ENCODE measurements around the gene ARRDC1. TPM values are rescaled to one million over a fixed set of nuclear protein-coding genes. Genes with fewer than 3 reads are reported as not detected.
"Not testable (repeated sequence)": the region's sequence is repeated elsewhere in the genome, so short reads cannot be mapped to it uniquely, and the experiment has no call there.

The ARRDC1 gene
- total RNA-seq, 1 donor from 2014 or later, result 28.7 TPM

- no peaks in the 10 kb centered on the region for H3K9me3 Mint-ChIP-seq (ENCODE audit: unreplicated experiment)
- peaks cover 12% of the 10 kb centered on the region for H3K36me3 Mint-ChIP-seq (ENCODE audit: unreplicated experiment)
- peak within 1 kb of the TSS; percentile 98 for H3K4me3 Mint-ChIP-seq (ENCODE audit: unreplicated experiment)
- peaks cover 11% of the 10 kb centered on the region for H3K4me1 Mint-ChIP-seq (ENCODE audit: unreplicated experiment)
- no peaks in the 10 kb centered on the region for H3K27me3 Mint-ChIP-seq (ENCODE audit: unreplicated experiment)
- peak within 1 kb of the TSS; percentile 94 for H3K27ac Mint-ChIP-seq (ENCODE audit: unreplicated experiment)
- peak; percentile 97 for DNase-seq (ENCODE audit: extremely low spot score, unreplicated experiment)
- TF ChIP-seq CTCF (IDR thresholded peaks at IDR 0.05), result no peak
Observed at GRCh38 chr9:137590469-137591383, 14.8 kb upstream of the ARRDC1 start, which contains the start of gene ZMYND19. Gene ZMYND19, minus strand, starts transcription at chr9:137590512. Its CDS starts 249 bp downstream, at chr9:137590263.

DNA sequence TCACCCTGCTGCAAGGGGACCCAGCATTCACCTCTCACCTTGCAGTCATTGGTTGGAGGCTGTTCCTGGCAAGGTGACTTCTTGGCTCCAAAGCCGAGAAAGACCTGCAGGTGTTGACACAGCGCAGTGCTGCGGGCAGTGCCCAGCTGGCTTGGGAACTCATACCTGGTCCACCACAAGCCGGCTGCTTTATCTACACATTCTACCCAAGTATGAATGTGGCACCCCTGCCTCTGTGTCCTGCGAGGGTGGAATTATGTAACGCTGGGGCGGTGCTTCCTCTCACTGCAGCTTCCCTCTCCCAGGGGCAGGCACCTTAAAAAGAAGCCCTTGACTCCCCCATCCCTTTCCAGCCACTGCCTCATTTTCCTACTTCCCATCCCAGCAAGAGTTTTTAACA is 12.7 kb upstream of the ARRDC1 start:
- no peaks in the 10 kb centered on the region for H3K27me3 Mint-ChIP-seq (ENCODE audit: unreplicated experiment)
- H3K4me3 Mint-ChIP-seq (ENCODE audit: unreplicated experiment), result peak overlapping the region; percentile 29
- TF ChIP-seq CTCF (IDR thresholded peaks at IDR 0.05), result no peak
- no peak for DNase-seq (ENCODE audit: extremely low spot score, unreplicated experiment)
- H3K27ac Mint-ChIP-seq (ENCODE audit: unreplicated experiment), result no peak overlapping the region
- H3K4me1 Mint-ChIP-seq (ENCODE audit: unreplicated experiment), result peaks cover 11% of the 10 kb centered on the region
- H3K9me3 Mint-ChIP-seq (ENCODE audit: unreplicated experiment), result no peaks in the 10 kb centered on the region
- peaks cover 4% of the 10 kb centered on the region for H3K36me3 Mint-ChIP-seq (ENCODE audit: unreplicated experiment)

- H3K9me3 Mint-ChIP-seq (ENCODE audit: unreplicated experiment), result no peaks in the 10 kb centered on the region
- H3K4me1 Mint-ChIP-seq (ENCODE audit: unreplicated experiment), result peaks cover 10% of the 10 kb centered on the region
Observed at GRCh38 chr9:137593176-137593575, 12.3 kb upstream of the ARRDC1 start.

DNA sequence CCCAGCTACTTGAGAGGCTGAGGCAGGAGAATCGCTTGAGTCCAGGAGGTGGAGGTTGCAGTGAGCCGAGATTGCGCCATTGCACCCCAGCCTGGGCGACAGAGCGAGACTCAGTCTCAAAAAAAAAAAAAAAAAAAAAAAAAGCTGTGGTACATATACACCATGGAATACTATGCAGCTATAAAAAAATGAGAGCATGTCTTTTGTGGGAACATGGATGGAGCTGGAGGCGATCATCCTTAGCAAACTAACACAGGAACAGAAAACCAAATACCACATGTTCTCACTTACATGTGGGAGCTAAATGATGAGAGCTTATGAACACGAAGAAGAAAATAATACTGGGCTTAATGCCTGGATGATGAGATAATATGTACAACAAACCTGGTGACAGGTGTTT is 8.9 kb upstream of the ARRDC1 start:
- H3K27me3 Mint-ChIP-seq (ENCODE audit: unreplicated experiment); H3K36me3 Mint-ChIP-seq (ENCODE audit: unreplicated experiment); H3K27ac Mint-ChIP-seq (ENCODE audit: unreplicated experiment); H3K9me3 Mint-ChIP-seq (ENCODE audit: unreplicated experiment); H3K4me1 Mint-ChIP-seq (ENCODE audit: unreplicated experiment); H3K4me3 Mint-ChIP-seq (ENCODE audit: unreplicated experiment); DNase-seq (ENCODE audit: extremely low spot score, unreplicated experiment): not testable (repeated sequence)

More at GRCh38 chr9:137593176-137593575, 12.3 kb upstream of the ARRDC1 start:
- TF ChIP-seq CTCF (IDR thresholded peaks at IDR 0.05), result no peak
- H3K36me3 Mint-ChIP-seq (ENCODE audit: unreplicated experiment), result no peaks in the 10 kb centered on the region
- H3K27me3 Mint-ChIP-seq (ENCODE audit: unreplicated experiment), result no peaks in the 10 kb centered on the region
- peak overlapping the region; percentile 29 for H3K4me3 Mint-ChIP-seq (ENCODE audit: unreplicated experiment)
- no peak for DNase-seq (ENCODE audit: extremely low spot score, unreplicated experiment)
- no peak overlapping the region for H3K27ac Mint-ChIP-seq (ENCODE audit: unreplicated experiment)

DNA sequence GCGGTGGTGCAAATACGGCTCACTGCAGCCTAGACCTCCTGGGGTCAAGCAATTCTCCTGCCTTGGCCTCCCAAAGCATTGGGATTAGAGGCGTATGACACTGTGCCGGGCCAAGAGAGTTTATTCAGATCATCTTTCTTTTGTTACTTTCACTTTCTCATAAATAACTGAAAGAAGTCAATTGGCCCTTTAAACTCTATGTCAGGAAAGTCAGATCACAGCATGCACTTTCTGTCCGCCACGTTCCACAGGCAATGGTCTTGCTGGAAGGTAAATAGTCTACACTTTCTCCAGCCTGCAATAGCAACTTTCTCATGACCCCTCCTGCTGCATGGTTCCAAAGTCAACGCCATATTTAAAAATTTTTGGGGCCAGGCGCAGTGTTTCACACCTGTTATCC is 6.5 kb upstream of the ARRDC1 start:
- H3K4me3 Mint-ChIP-seq (ENCODE audit: unreplicated experiment), result no peak overlapping the region
- no peaks in the 10 kb centered on the region for H3K36me3 Mint-ChIP-seq (ENCODE audit: unreplicated experiment)
- H3K27me3 Mint-ChIP-seq (ENCODE audit: unreplicated experiment), result no peaks in the 10 kb centered on the region

More for the DNA sequence above, 6.5 kb upstream of the ARRDC1 start:
- Mint-ChIP-seq H3K9me3 (ENCODE audit: unreplicated experiment) (no peaks in the 10 kb centered on the region), H3K4me1 (ENCODE audit: unreplicated experiment) (peaks cover 7% of the 10 kb centered on the region), H3K27ac (ENCODE audit: unreplicated experiment) (no peak overlapping the region)
- DNase-seq (ENCODE audit: extremely low spot score, unreplicated experiment), result no peak
- TF ChIP-seq CTCF (IDR thresholded peaks at IDR 0.05), result no peak
